Dedifferentiated amniotic fluid mesenchymal stem cell (primary cell): ENCODE results near the gene VSIR.

Experiments
- DNase-seq: peaks from one replicate; pipeline ENCODE4 v3.0.0-alpha.2; 2016; ENCODE audit errors: extremely low spot score

Gene VSIR

DNA sequence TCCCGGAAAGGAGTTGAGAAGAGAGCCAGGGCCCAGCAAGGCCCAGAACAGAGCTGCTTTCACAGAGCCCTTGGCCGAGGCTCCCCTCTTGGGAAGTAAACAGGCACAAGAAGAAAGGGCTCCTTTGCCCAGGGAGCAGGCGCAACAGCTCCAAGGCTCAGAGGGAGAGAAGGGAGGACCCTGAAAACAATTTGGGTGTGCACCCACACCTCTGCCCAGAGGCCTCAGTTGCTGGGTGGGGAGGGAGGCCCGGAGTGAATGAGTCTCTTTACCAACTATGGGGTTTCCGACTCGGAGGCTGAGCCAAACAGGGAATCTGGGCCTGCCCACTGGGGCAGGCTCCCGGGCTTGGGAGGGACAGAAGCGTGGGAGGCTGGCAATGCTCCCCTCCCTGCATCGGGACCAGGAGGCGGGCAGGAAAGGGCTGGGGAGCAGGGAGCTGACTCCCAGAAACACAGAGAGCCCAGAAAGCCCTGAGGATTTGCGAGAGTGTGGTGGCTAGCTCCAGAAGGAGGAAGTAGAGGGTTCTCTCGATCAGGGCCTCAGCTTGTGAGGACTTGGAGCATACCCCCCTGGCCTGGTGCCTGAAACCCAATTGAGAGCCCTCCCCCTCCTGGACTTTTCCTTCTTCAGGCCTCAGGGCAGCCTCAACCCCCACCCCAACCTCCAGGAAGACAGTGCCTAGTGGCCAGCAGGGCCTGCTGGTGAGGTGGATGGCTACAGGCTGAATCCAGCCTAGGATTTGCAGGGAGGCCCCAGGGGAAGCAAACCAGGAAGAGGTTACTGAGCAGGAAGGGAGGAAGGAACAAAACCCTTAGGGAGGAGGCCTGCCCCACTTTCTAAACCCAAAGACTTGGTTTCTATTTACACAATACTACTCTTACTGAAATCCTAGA, 59.9 kb downstream of the VSIR start:
- peak; percentile 70 for DNase-seq

DNA sequence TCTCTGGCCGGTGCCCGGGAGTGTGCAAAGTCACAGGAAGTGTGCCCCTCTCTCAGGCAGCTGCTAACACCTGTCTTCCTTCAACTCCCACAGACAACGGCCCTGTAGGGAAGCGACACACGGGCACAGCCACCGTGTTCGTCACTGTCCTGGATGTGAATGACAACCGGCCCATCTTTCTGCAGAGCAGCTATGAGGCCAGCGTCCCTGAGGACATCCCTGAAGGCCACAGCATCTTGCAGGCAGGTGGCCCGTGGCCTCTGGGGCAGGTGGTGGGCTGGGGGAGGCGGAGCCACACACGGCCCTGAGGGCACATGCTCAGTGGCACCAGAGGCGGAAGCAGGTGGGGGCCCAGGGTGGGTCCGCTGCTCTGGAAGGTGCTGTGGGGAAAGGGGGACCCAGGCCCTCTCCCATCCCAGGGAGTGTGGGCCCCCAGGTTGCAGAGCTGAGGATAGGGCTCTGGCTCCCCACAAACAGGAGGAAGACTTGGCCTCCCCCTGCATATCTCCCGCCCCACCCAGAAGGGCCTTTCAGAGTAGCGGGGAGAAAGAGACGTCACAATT, 60.7 kb downstream of the VSIR start:
- DNase-seq = no peak

DNA sequence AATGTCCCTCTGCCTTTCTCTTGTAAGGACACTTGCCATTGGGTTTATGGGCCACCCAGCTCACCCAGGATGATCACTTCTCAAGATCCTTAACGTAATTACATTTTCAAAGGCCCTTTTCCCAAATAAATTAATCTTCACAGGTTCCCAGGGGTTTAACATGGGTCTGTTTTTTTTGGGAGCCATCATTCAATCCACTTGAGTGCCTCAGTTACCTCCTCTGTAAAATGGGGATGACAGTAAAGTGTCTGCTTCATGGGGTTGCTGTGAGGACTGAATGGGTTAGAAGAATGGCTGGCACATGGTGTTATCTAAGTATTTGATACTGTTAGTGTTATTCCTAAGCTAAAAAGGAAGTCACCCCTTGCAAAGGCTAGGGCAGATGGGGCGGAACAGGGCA, 61.1 kb downstream of the VSIR start:
- DNase-seq = no peak

DNA sequence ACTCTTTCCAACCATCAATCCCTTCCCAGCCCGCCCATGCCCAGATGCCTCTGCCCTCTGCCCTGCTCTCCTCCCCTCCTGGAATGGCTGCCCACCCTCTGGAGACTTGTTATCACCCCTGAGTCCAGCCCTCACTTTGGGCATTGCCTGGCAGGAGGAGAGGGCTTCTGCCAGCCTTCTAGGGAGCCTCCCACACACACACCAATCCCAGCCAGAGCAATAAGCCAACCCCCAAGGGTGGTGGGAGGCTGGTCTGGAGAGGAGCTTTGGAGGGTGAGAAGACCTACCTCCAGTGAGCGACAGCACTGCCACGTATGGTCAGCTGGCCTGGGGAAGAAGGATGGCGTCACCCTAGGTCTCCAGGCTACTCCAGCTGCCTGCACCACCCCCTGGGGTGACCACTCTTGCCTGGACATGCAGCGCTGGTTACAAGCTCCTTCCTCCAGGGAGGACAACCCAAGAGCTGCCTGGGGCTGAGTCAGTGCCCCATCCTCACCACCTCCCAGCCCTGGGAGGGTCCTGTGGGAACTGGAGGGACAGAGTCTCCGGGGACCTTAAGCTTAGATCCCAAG, 62.2 kb downstream of the VSIR start:
- no peak for DNase-seq

DNA sequence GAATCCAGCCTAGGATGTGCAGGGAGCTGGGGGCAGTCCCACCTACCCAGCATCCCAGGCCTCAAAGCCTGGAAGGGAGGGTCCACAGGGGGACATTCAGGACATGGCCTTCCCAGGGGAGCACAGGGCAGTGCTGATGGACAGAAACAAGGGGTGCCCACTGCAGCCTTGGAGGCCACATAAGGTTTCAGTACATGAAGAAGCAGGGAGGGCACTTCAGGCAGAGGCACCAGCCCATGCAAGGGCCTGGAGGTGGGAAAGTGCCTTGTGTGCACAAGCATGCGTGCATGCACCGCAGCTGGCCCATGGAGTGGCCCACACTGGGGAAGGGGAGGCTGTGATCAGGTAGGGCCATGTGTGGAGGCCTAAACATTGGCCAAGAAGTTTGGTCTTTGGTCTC, 62.8 kb downstream of the VSIR start:
- no peak for DNase-seq

DNA sequence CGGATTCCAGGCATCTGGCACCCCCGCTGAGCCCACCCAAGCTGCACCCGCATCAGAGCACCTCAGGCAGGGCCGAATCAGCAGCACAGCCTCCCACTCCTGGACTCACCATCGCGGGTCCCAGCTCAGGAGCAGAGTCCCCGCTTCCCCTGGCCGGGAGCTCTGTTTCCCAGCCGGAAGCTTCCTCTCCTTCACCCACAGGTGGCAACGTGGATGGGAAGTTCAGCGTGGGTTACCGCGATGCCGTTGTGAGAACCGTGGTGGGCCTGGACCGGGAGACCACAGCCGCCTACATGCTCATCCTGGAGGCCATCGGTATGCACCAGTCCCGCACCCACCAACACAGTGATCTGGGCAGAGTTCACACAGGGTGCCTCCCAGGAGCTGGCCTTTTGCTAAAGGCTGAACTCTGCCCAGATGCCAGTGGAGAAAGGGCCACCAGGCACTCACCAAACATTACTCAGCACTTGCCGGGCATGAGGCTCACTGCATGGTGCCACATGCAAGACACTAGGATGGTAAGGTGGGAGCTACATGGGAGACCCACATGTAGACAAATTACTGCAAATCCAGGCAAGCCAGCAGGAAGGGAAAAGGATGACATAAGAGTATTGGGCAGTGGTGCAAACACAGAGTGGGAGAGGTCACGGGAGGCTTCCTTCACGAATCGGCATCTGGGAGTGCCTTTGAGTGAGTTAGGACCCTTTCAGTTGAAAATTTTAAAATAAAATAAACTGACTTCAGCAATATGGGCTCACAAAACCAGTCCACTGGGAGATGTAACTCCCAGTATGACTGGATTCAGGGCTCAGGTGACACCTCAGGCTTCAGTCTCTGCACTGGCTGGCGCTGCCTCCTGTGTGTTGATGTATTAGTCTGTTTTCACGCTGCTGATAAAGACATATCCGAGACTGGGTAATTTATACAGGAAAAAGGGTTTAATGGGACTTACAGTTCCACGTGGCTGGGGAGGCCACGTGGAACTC, 64.1 kb downstream of the VSIR start:
- no peak for DNase-seq

DNA sequence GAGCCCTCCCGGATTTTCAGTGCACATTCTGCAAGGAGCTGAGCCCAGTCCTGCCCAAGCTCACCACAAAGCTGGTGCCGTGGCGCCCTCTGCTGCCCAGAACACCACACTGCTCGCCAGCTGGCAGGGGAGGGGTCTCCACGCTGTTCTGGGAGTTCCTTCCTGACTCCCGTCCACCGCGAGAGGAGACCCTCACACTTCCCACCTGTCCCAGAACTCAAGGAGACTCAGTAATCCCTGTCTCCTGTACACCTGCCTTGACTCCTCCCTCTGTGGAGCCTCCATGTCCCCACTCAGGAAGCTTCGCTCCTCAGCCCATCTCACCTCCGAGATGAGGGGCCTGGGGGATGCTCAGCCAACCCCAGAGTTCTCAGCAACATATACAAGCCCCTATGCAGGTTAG, 65.0 kb downstream of the VSIR start:
- peak; percentile 19 for DNase-seq

DNA sequence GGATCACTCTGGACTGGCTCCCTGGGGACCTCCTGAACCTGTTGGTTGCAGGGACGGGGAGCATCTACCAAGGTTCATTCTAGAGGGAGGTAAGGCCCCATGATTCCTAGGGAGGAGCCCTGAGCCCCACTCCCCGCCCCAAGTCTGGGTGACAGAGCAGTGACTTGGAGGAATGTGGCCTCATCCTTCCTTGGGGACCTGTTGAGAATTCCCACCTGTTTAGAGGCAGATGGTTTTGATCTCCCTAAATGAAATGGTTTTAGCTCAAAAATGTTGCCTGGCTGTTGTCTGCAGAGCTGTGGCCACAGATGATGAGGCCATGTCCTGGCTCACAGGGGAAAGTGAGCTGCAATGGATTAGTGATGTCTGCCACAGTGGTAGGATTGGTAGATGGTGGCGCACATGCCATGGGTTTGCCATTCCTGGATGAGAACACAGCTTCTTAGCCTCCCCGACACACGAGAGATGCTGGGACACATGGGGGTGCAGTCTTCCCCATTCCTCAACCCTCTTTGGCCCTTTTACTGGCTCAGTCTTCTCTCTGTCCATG, 66.0 kb downstream of the VSIR start:
- DNase-seq = no peak

DNA sequence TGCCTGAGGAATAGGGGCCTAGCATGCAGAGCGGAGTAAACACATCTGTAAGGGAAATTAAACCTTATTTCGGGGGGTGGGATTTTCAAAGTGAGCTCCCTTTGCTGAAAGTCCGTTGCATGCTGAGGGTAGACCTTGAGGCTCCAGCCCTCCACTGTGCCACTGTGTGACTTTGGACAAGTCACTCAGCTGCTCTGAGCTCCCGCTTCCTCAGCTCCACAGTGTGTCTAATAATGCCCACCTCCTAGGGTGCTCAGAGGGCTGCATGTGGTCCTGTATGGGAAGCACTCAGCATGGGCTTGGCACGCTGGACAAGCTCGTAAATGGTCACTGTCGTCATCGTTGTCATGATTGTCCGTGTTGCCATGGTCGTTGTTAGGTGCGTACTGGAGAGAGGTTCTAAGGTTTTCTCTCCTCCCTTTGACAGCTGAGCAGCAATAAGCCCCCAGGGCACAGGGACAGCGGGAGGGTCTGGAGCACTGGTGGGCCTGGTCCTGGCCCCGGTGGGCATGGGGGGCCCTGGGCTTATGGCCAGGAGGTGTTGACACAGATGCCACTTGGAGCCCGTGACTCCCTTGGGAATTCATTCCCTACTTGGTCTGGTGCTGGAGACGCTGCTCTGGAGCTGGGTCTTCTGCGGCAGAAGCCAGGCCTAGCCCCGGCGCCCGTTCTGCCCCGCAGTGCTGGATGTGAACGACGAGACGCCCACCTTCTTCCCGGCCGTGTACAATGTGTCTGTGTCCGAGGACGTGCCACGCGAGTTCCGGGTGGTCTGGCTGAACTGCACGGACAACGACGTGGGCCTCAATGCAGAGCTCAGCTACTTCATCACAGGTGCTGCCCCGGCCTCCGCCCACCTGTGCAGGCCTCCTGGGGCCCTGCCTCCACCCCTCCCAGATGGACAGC, 66.9 kb downstream of the VSIR start:
- no peak for DNase-seq

DNA sequence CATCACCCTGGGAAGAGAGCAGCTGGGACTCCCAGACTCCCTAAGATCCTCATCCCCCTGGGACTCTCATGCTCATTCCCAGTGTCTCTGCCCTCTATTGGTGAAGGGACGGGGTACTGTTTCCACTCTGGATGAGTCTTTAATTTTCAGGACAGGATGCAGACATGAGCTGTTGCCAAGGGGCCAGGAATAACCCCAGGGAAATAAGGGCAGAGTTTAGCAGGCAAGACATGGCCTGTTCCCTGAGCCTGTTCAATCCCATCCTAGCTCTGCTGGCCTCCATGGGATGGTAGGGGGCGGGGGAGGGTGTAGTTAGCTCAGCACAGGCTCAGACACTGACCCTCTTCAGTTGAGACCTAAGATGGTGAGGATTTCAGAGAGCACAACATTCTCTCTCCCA, 67.7 kb downstream of the VSIR start:
- no peak for DNase-seq

DNA sequence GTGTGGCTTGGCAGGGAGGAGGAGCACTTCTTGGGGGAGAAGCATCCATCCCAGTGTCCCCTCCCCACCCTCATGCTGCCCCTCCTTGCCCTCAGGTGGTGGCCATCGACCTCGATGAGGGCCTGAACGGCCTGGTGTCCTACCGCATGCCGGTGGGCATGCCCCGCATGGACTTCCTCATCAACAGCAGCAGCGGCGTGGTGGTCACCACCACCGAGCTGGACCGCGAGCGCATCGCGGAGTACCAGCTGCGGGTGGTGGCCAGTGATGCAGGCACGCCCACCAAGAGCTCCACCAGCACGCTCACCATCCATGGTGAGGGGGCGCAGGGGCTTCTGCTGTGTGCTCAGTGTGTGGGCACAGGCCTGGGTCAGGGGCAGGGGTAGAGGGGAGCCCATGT, 68.5 kb downstream of the VSIR start:
- DNase-seq = no peak

DNA sequence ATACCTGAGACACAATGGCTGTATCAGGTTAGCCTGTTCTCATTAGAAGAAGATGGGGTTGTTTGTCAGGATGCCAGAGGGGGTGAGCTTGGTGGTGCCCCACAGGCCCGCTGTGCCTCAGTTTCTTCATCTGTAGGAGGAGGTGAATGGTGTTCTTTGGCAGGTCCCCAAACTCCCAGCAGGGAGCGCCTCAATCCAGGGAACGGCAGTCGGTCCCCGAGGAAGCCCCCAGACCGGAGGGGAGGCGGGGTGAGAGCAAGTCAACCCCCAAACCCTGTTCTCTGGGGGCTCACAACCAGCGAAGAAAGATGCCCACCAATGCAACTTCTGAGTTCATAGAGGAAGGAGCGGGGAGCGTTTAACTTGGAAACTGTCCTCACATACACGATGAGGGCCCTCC, 69.7 kb downstream of the VSIR start:
- no peak for DNase-seq

DNA sequence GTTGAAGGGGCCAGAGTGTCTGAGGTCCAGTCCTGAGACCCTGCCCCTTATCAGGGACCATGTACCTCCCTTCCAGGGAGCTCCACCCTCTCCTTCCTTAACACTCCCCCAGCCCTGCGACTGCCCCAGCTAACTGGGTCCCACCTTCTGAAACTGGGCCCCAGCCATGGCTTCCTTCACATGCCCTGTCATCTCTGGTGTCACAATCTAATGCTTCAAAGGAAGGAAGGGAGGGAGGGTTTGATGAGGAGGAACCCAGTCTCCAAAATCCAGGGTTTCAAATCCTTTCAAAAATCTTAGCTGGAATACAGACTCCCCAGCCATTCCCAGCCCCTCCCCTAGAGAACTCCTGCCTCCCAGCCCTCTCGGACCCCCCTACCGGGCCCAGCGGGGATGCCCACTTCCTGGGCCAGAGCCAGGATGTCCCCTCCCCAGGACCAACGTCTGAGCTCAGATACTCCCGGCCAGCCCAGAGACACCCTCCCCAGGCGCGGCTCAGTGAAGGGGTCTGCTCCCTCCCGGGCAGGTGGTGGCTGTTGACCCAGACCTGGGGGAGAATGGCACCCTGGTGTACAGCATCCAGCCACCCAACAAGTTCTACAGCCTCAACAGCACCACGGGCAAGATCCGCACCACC, 71.7 kb downstream of the VSIR start:
- DNase-seq = no peak

DNA sequence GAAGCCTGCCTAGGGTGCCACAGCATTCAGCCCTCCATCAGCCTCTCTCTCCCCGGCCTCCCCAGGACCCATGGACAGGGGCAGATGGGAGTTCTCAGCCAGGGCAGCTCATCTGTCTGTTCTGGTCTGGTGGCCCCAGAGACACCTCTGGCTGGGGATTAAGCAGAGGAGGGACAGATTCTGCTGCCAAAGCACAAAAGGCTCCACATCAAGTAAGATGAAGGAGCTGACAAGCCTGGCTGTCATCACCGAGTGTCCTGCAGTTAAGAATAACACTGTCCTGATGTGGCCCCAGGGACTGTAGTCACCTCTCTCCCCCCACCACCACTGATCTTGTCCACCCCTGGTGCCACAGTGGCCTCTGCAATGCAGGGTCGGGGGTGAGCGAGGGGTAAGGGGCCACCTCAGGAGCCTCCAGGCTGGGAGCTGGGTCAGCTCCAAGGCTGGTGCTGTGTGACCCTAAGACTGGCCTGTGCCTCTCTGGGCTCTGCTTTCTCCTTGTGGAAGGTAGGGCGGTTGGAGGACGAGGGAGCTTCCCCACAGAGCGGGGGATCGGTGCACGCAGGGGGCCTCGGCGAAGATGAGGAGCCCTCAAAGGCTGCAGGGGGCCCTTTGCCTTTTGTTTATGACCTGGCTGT, 72.5 kb downstream of the VSIR start:
- no peak for DNase-seq

DNA sequence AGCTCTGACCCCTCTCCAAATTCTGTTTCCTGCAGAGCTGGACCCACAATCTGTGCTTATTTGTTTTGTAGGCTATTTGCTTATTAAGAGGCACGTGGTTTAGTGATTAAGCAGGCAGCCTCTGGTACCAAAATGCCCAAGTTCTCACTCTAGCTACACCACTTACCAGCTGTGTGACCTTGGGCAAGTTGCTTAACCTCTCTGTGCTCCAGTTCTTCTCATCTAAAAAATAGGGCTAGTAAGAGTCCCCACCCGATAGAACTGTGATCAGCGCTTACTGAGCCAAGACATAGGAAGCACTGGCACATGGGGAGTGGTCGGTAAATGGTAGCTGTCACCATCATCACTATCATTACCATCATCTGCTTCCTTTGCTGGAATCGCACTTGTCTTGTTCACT, 74.6 kb downstream of the VSIR start:
- DNase-seq = no peak

DNA sequence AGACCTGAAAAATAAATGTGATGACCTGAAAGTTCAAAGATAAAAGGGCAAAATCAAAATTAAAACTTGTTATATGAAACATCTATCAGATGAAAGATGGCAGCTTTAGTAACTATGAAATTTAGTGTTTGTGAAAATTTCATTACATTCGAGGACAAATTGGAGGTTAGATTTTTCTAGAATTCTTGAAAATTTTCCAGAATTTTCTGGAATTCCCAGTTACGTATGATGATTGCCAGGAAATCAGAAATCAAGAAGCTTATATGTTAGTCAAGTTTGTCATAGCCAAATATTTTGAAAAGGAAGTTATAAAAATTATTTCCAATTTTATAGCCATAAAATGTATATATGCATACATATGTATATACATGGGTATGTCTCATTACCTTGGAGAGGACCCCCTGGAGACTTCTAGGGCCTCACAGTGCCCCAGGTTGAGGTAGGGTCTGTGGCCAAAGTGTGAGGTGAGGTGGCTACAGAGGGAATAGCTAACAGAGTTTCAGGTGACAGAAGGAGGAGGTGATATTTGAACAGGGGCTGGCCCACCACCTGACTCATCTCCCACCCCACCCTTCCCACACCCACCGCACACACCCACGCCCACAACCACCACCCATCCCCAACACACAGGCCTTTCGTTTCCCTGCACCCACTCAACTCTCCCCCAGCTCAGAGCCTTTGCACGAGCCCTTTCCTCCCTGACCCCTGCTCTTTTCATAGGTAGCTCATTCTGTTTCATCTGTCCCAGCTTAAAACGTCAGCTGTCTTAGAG, 75.2 kb downstream of the VSIR start:
- no peak for DNase-seq
